Measurements from ENCODE around the gene PSMA2. TPM values are rescaled to one million over a fixed set of nuclear protein-coding genes. Genes with fewer than 3 reads are reported as not detected.

The PSMA2 gene
- total RNA-seq, 1 experiment from 2014 or later = 152 TPM

DNA sequence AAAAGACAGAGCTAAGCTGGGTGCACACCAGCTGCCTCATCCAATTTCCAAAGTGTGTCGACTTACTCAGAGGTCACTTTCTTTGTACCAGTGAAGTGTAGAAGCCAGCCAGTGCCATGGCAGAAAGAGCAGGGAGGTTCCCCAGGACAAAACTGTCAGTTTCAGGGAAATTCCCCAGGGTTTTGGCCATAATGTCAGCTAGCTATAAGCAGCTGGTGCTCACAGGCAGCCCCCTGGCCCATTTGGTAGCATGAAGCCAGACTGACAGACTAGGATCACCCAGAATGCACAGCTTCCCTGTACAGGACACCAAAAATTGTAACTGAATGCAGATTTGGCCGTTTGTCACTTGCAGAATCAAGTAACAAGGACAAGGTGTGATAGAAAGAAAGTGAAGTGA lies 28.8 kb upstream of the PSMA2 start:
- Histone ChIP-seq H3K4me1 (ENCODE audit: control insufficient read depth in 1 of 2, insufficient read depth in 2 of 2, low read length in 2 of 2) (no peaks in the 10 kb centered on the region), H3K9me3 (ENCODE audit: control insufficient read depth in 1 of 2, insufficient read depth in 1 of 2, low read depth in 1 of 2, low read length in 2 of 2) (no peaks in the 10 kb centered on the region), H2AFZ (ENCODE audit: low read depth, low read length, poor library complexity, severe bottlenecking) (no peak overlapping the region), H3K4me3 (replicated peaks in 1 of 2; ENCODE audit: low read depth in 1 of 2, low read length in 2 of 2) (no peak overlapping the region), H3K79me2 (ENCODE audit: insufficient read depth, low read length) (no peaks in the 10 kb centered on the region), H3K4me2 (ENCODE audit: low read length) (no peak overlapping the region), H3K36me3 (ENCODE audit: control insufficient read depth in 1 of 2, insufficient read depth in 2 of 2, low read length in 2 of 2) (no peaks in the 10 kb centered on the region), H3K9me2 (ENCODE audit: insufficient read depth) (no peaks in the 10 kb centered on the region), H3K9ac (ENCODE audit: low read length) (no peak overlapping the region), H3K27ac (ENCODE audit: low read depth, low read length) (no peak overlapping the region), H4K20me1 (ENCODE audit: insufficient read depth) (no peaks in the 10 kb centered on the region), H3K27me3 (ENCODE audit: insufficient read depth, low read length) (no peaks in the 10 kb centered on the region)
- BruUV-seq (replicated peaks) = no TSS peak
- ATAC-seq = no peak
- ChIA-PET RAD21 (ENCODE audit: low non-redundant PET in 1 of 2, low total read pairs in 2 of 2, uncharacterized antibody in 2 of 2, unreplicated experiment in 2 of 2) (no interaction called here), CTCF (interaction anchor here (1.4 kb wide), 1 partner anchor 20 kb away, joined by 5 read pairs; no protein-coding TSS in a partner anchor), POLR2A (no interaction called here)
- no peak for DNase-seq (ENCODE audit: low read depth, low spot score)
- intact Hi-C loops (cut with micrococcal nuclease) = no loop called here
- no peak for TF ChIP-seq POLR2AphosphoS5 (IDR thresholded peaks at IDR 0.05; ENCODE audit: low read depth, low read length)
- TF ChIP-seq EZH2phosphoT487 (IDR thresholded peaks at IDR 0.05; ENCODE audit: borderline replicate concordance) = no peak
- no peak for TF ChIP-seq JUND (IDR thresholded peaks at IDR 0.05)
- TF ChIP-seq, protein P1, sequence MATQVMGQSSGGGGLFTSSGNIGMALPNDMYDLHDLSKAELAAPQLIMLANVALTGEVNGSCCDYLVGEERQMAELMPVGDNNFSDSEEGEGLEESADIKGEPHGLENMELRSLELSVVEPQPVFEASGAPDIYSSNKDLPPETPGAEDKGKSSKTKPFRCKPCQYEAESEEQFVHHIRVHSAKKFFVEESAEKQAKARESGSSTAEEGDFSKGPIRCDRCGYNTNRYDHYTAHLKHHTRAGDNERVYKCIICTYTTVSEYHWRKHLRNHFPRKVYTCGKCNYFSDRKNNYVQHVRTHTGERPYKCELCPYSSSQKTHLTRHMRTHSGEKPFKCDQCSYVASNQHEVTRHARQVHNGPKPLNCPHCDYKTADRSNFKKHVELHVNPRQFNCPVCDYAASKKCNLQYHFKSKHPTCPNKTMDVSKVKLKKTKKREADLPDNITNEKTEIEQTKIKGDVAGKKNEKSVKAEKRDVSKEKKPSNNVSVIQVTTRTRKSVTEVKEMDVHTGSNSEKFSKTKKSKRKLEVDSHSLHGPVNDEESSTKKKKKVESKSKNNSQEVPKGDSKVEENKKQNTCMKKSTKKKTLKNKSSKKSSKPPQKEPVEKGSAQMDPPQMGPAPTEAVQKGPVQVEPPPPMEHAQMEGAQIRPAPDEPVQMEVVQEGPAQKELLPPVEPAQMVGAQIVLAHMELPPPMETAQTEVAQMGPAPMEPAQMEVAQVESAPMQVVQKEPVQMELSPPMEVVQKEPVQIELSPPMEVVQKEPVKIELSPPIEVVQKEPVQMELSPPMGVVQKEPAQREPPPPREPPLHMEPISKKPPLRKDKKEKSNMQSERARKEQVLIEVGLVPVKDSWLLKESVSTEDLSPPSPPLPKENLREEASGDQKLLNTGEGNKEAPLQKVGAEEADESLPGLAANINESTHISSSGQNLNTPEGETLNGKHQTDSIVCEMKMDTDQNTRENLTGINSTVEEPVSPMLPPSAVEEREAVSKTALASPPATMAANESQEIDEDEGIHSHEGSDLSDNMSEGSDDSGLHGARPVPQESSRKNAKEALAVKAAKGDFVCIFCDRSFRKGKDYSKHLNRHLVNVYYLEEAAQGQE (IDR thresholded peaks at IDR 0.05; ENCODE audit: low read depth) = no peak
- TF ChIP-seq ELF1 (IDR thresholded peaks at IDR 0.05; ENCODE audit: borderline replicate concordance, low read depth) = no peak

DNA sequence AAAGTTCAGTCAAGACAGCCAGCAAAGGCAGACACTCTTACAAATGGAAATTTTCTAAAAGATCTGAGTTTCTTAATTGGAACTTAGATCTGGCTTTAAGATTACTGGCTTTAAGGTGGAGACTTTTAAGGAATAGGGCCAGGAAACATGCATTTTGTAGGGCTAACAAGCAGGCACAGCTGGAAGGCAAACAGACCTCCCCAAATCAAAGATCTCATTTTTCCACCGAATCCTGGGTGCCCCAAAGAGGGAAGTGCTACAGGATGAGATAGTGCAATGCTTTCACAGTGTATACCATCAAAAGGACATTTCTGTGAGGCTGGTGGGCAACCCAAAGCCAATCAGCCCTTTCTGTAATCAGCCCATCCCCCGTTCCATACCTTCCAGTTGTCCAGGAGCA lies 27.6 kb upstream of the PSMA2 start:
- ChIA-PET CTCF (interaction anchor here (0.7 kb wide), 1 partner anchor 10 kb away, joined by 3 read pairs; no protein-coding TSS in a partner anchor), POLR2A (no interaction called here), RAD21 (ENCODE audit: low non-redundant PET in 1 of 2, low total read pairs in 2 of 2, uncharacterized antibody in 2 of 2, unreplicated experiment in 2 of 2) (no interaction called here)
- H3K79me2 ChIP-seq (ENCODE audit: insufficient read depth, low read length) = no peaks in the 10 kb centered on the region
- intact Hi-C loops (cut with micrococcal nuclease) = no loop called here
- no peaks in the 10 kb centered on the region for H3K27me3 ChIP-seq (ENCODE audit: insufficient read depth, low read length)
- no peak overlapping the region for H3K27ac ChIP-seq (ENCODE audit: low read depth, low read length)
- H3K4me2 ChIP-seq (ENCODE audit: low read length) = no peak overlapping the region
- ATAC-seq = no peak
- no peaks in the 10 kb centered on the region for H4K20me1 ChIP-seq (ENCODE audit: insufficient read depth)
- no peak for DNase-seq (ENCODE audit: low read depth, low spot score)
- H3K9me3 ChIP-seq (ENCODE audit: control insufficient read depth in 1 of 2, insufficient read depth in 1 of 2, low read depth in 1 of 2, low read length in 2 of 2) = no peaks in the 10 kb centered on the region
- no peaks in the 10 kb centered on the region for H3K36me3 ChIP-seq (ENCODE audit: control insufficient read depth in 1 of 2, insufficient read depth in 2 of 2, low read length in 2 of 2)
- no peak for TF ChIP-seq FOSL1 (IDR thresholded peaks at IDR 0.05; ENCODE audit: low read depth)
- H3K4me1 ChIP-seq (ENCODE audit: control insufficient read depth in 1 of 2, insufficient read depth in 2 of 2, low read length in 2 of 2) = no peaks in the 10 kb centered on the region
- no peak overlapping the region for H2AFZ ChIP-seq (ENCODE audit: low read depth, low read length, poor library complexity, severe bottlenecking)
- H3K9ac ChIP-seq (ENCODE audit: low read length) = no peak overlapping the region
- no peak overlapping the region for H3K4me3 ChIP-seq (replicated peaks in 1 of 2; ENCODE audit: low read depth in 1 of 2, low read length in 2 of 2)
- no TSS peak for BruUV-seq (replicated peaks)
- no peaks in the 10 kb centered on the region for H3K9me2 ChIP-seq (ENCODE audit: insufficient read depth)
